ENCODE results near the gene CPHXL2. TPM values are rescaled to one million over a fixed set of nuclear protein-coding genes. Genes with fewer than 3 reads are reported as not detected.
A peak's percentile ranks its signal among the peaks of the same experiment; 100 is the strongest.

CPHXL2 gene
- total and polyA plus RNA-seq, 2 donors (not counting 1 experiment from before 2014, with no cell fraction given), result not detected

GRCh38 chr16:75679366-75679765 is 2.6 kb upstream of the CPHXL2 start:
- no peak overlapping the region for H3K9ac ChIP-seq (ENCODE audit: insufficient read depth, low read length)
- H3K4me3 ChIP-seq (replicated peaks in 1 of 4; ENCODE audit: control extremely low read depth in 1 of 4, insufficient read depth in 1 of 4, low read depth in 3 of 4, low read length in 4 of 4), result no peak overlapping the region
- no peaks in the 10 kb centered on the region for H3K4me1 ChIP-seq (ENCODE audit: control insufficient read depth, extremely low read depth, insufficient read depth, low read length)
- no peak overlapping the region for H3K4me2 ChIP-seq (ENCODE audit: extremely low read depth, insufficient read depth, low read length)
- no peak for TF ChIP-seq CTCF (conservative IDR thresholded peaks at IDR 0.05 in 1 of 2, IDR thresholded peaks at IDR 0.05 in 1 of 2; ENCODE audit: low read depth in 1 of 2, low read length in 2 of 2)
- TF ChIP-seq EZH2 (IDR thresholded peaks at IDR 0.05; ENCODE audit: low read length, missing control alignments), result no peak
- no peaks in the 10 kb centered on the region for H3K79me2 ChIP-seq (ENCODE audit: control insufficient read depth, insufficient read depth, low read length)
- no peak overlapping the region for H2AFZ ChIP-seq (ENCODE audit: low read length)
- H3K9me3 ChIP-seq (ENCODE audit: control insufficient read depth, insufficient read depth, low read depth, low read length), result no peaks in the 10 kb centered on the region
- no peaks in the 10 kb centered on the region for H4K20me1 ChIP-seq (ENCODE audit: control insufficient read depth, extremely low read depth, insufficient read depth, low read length)
- no peaks in the 10 kb centered on the region for H3K36me3 ChIP-seq (ENCODE audit: control insufficient read depth, insufficient read depth, low read length)
- DNase-seq (ENCODE audit: low read depth in 2 of 2), result peak in 1 of 2 donors; percentile 20
- no peaks in the 10 kb centered on the region for H3K27me3 ChIP-seq (ENCODE audit: control insufficient read depth, insufficient read depth, low read length)
- H3K27ac ChIP-seq (ENCODE audit: insufficient read depth, low read length), result no peak overlapping the region

GRCh38 chr16:75667503-75667902 is 9.3 kb downstream of the CPHXL2 start:
- no peak overlapping the region for H2AFZ ChIP-seq (ENCODE audit: low read length)

GRCh38 chr16:75660726-75661302 is 16.0 kb downstream of the CPHXL2 start:
- H3K27ac ChIP-seq (ENCODE audit: insufficient read depth, low read length), result no peak overlapping the region
- TF ChIP-seq EZH2 (IDR thresholded peaks at IDR 0.05; ENCODE audit: low read length, missing control alignments) (no peak), CTCF (conservative IDR thresholded peaks at IDR 0.05 in 1 of 2, IDR thresholded peaks at IDR 0.05 in 1 of 2; ENCODE audit: low read depth in 1 of 2, low read length in 2 of 2) (no peak)
- peaks cover 5% of the 10 kb centered on the region for H3K36me3 ChIP-seq (ENCODE audit: control insufficient read depth, insufficient read depth, low read length)
- no peak overlapping the region for H3K9ac ChIP-seq (ENCODE audit: insufficient read depth, low read length)
- no peaks in the 10 kb centered on the region for H4K20me1 ChIP-seq (ENCODE audit: control insufficient read depth, extremely low read depth, insufficient read depth, low read length)
- H3K4me2 ChIP-seq (ENCODE audit: extremely low read depth, insufficient read depth, low read length), result no peak overlapping the region
- DNase-seq (ENCODE audit: low read depth in 2 of 2), result no peak
- peaks cover 1% of the 10 kb centered on the region for H3K79me2 ChIP-seq (ENCODE audit: control insufficient read depth, insufficient read depth, low read length)
- H3K4me1 ChIP-seq (ENCODE audit: control insufficient read depth, extremely low read depth, insufficient read depth, low read length), result no peaks in the 10 kb centered on the region
- H3K4me3 ChIP-seq (replicated peaks in 1 of 4; ENCODE audit: control extremely low read depth in 1 of 4, insufficient read depth in 1 of 4, low read depth in 3 of 4, low read length in 4 of 4), result no peak overlapping the region
- H3K27me3 ChIP-seq (ENCODE audit: control insufficient read depth, insufficient read depth, low read length), result no peaks in the 10 kb centered on the region
- no peaks in the 10 kb centered on the region for H3K9me3 ChIP-seq (ENCODE audit: control insufficient read depth, insufficient read depth, low read depth, low read length)
- H2AFZ ChIP-seq (ENCODE audit: low read length), result no peak overlapping the region

More at GRCh38 chr16:75667503-75667902, 9.3 kb downstream of the CPHXL2 start:
- no peaks in the 10 kb centered on the region for H3K4me1 ChIP-seq (ENCODE audit: control insufficient read depth, extremely low read depth, insufficient read depth, low read length)
- no peak overlapping the region for H3K4me3 ChIP-seq (replicated peaks in 1 of 4; ENCODE audit: control extremely low read depth in 1 of 4, insufficient read depth in 1 of 4, low read depth in 3 of 4, low read length in 4 of 4)
- H3K9me3 ChIP-seq (ENCODE audit: control insufficient read depth, insufficient read depth, low read depth, low read length), result no peaks in the 10 kb centered on the region
- no peaks in the 10 kb centered on the region for H3K79me2 ChIP-seq (ENCODE audit: control insufficient read depth, insufficient read depth, low read length)
- no peaks in the 10 kb centered on the region for H3K36me3 ChIP-seq (ENCODE audit: control insufficient read depth, insufficient read depth, low read length)
- TF ChIP-seq CTCF (conservative IDR thresholded peaks at IDR 0.05 in 1 of 2, IDR thresholded peaks at IDR 0.05 in 1 of 2; ENCODE audit: low read depth in 1 of 2, low read length in 2 of 2) (no peak), EZH2 (IDR thresholded peaks at IDR 0.05; ENCODE audit: low read length, missing control alignments) (no peak)
- DNase-seq (ENCODE audit: low read depth in 2 of 2), result no peak
- H3K27me3 ChIP-seq (ENCODE audit: control insufficient read depth, insufficient read depth, low read length), result no peaks in the 10 kb centered on the region
- H3K4me2 ChIP-seq (ENCODE audit: extremely low read depth, insufficient read depth, low read length), result no peak overlapping the region
- H3K27ac ChIP-seq (ENCODE audit: insufficient read depth, low read length), result no peak overlapping the region
- no peaks in the 10 kb centered on the region for H4K20me1 ChIP-seq (ENCODE audit: control insufficient read depth, extremely low read depth, insufficient read depth, low read length)
- no peak overlapping the region for H3K9ac ChIP-seq (ENCODE audit: insufficient read depth, low read length)
